OCI-LY3 (cell line): Measurements from ENCODE around the gene MCEMP1.

ENCODE experiments used
- H2AFZ ChIP-seq: fragments of 200-600, 300-600 bp; shearing (Covaris generic); 2 replicates; pipeline ENCODE4 v1.6.0; 2014; ENCODE audit warnings: antibody characterized with exemption, low read depth, low read length
- H3K27ac ChIP-seq: fragments of 200-600, 300-600 bp; sonication (generic); 2 replicates; pipeline ENCODE4 v1.5.1; 2014; ENCODE audit warnings: mild to moderate bottlenecking, low read length, moderate library complexity, mixed read lengths
- H3K27me3 ChIP-seq: fragments of 200-600, 300-600 bp; sonication (generic); 2 replicates; pipeline ENCODE4 v1.6.1; 2014; ENCODE audit warnings: low read depth, low read length, mixed read lengths
- H3K36me3 ChIP-seq: fragments of 200-600, 300-600 bp; sonication (generic); replicated peaks from 2 replicates; pipeline ENCODE3; 2014; ENCODE audit warnings: low read depth, low read length, mixed read lengths
- H3K4me1 ChIP-seq: fragments of 300-600, 200-600 bp; sonication (generic); 2 replicates; pipeline ENCODE4 v1.6.1; 2014; ENCODE audit warnings: low read length, mixed read lengths
- H3K4me2 ChIP-seq: fragments of 200-600, 300-600 bp; sonication (generic); 2 replicates; pipeline ENCODE4 v1.6.1; 2014; ENCODE audit warnings: low read length, mixed read lengths
- H3K4me3 ChIP-seq: fragments of 300-600, 200-600 bp; sonication (generic); 2 replicates; pipeline ENCODE4 v1.5.1; 2014; ENCODE audit warnings: antibody characterized with exemption, mild to moderate bottlenecking, low read length, moderate library complexity
- H3K79me2 ChIP-seq: fragments of 300-600, 200-600 bp; shearing (Covaris generic); 2 replicates; pipeline ENCODE4 v1.6.1; 2014; ENCODE audit warnings: mild to moderate bottlenecking, low read length, mixed read lengths
- H3K9ac ChIP-seq: fragments of 300-600, 200-600 bp; shearing (Covaris generic); 2 replicates; pipeline ENCODE4 v1.6.0; 2014; ENCODE audit warnings: mild to moderate bottlenecking, low read length, moderate library complexity
- H3K9me3 ChIP-seq: fragments of 200-600, 300-600 bp; shearing (Covaris generic); 2 replicates; pipeline ENCODE4 v1.6.1; 2014; ENCODE audit warnings: low read length, mixed read lengths; ENCODE audit not compliant: insufficient read depth
- H4K20me1 ChIP-seq: fragments of 200-600, 300-600 bp; sonication (generic); 2 replicates; pipeline ENCODE4 v1.6.1; 2016; ENCODE audit warnings: low read length, mixed read lengths; ENCODE audit not compliant: insufficient read depth
- EZH2phosphoT487 ChIP-seq: fragments of 200-600 bp; shearing (Covaris generic); IDR thresholded peaks from 2 replicates; pipeline ENCODE4 v1.6.1; 2018; ENCODE audit warnings: antibody characterized with exemption, mixed run types, low read depth
- TF ChIP-seq, protein P1 (sequence below): fragments of 200-600, 300-600 bp; sonication (generic); IDR thresholded peaks from 2 replicates; pipeline ENCODE4 v1.5.1; 2014; ENCODE audit warnings: antibody characterized with exemption, low read length, low read depth

Gene MCEMP1

DNA sequence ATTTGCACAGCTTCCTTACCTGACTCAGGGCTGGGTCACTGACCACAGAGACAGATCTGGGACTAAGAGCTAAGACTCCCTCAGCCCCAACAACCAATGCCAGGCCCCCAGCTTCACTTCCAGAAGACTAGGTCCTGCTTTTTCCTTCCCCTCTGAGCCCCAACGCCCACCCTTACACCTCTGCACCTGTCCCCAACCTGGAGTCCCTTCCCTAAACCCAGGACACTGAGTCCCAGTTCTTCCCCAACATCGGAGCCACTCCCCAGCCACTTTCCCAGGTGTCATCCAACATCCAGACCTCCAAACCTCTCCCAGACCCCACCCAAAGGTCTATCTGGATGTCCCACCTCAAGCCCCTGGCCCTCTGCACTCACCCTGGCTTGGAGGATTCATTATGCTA lies 22.1 kb downstream of the MCEMP1 start:
- H2AFZ ChIP-seq, result no peak overlapping the region
- H4K20me1 ChIP-seq, result no peaks in the 10 kb centered on the region
- no peak overlapping the region for H3K4me2 ChIP-seq
- no peak overlapping the region for H3K27ac ChIP-seq
- peaks cover 45% of the 10 kb centered on the region for H3K4me1 ChIP-seq
- H3K9me3 ChIP-seq, result no peaks in the 10 kb centered on the region
- H3K27me3 ChIP-seq, result peaks cover 59% of the 10 kb centered on the region
- no peaks in the 10 kb centered on the region for H3K36me3 ChIP-seq
- no peak overlapping the region for H3K9ac ChIP-seq
- H3K79me2 ChIP-seq, result no peaks in the 10 kb centered on the region
- no peak for TF ChIP-seq EZH2phosphoT487
- TF ChIP-seq, protein P1, sequence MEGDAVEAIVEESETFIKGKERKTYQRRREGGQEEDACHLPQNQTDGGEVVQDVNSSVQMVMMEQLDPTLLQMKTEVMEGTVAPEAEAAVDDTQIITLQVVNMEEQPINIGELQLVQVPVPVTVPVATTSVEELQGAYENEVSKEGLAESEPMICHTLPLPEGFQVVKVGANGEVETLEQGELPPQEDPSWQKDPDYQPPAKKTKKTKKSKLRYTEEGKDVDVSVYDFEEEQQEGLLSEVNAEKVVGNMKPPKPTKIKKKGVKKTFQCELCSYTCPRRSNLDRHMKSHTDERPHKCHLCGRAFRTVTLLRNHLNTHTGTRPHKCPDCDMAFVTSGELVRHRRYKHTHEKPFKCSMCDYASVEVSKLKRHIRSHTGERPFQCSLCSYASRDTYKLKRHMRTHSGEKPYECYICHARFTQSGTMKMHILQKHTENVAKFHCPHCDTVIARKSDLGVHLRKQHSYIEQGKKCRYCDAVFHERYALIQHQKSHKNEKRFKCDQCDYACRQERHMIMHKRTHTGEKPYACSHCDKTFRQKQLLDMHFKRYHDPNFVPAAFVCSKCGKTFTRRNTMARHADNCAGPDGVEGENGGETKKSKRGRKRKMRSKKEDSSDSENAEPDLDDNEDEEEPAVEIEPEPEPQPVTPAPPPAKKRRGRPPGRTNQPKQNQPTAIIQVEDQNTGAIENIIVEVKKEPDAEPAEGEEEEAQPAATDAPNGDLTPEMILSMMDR, result no peak
- no peak overlapping the region for H3K4me3 ChIP-seq

DNA sequence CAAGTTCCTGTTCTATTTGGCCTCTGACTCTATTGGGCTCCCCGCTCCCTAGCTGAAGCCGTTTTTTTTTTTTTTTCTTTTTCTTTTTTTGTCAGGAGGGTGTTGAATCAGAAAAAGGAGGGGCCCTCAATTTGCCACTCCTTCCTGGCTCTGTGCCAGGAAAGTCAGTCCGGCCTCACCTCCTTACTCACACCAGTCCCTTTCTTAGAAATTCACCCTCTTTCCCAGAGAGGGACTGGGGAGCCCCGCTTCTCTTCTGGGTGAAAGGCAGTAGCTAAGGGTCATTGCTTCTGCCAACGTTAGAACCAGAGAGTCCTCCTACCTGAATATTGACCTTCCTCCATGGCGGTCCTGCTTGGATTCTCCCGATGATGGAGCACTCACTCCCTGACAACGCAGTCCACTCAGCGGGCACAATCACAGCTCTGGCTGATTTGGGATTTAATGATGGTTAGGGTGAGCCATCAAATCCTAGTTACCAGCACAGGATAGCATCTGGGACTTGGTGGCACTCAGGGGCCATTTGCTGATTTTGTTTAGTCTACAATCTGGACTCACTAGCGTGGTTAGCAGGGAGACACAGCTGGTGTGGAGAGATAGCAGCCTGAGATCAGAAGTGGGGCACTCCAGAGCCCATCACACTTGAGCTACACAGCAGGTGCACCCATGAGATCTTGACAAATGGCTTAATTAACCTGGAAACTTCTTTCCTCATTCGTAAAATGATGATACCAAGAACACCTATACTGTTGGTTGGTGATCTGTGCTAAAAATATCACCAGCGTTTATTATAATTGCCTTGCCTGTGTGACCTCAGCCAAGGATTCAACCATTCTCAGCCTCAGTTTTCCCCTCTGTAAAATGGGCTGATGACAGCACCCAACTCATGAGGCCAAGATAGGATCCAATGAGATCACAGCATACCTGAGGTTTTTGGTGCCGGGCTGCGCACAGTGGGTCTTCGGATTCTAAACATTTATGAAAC lies 22.8 kb downstream of the MCEMP1 start:
- Histone ChIP-seq H2AFZ (no peak overlapping the region), H3K4me1 (peaks cover 45% of the 10 kb centered on the region), H3K4me2 (no peak overlapping the region), H3K4me3 (no peak overlapping the region), H3K9me3 (no peaks in the 10 kb centered on the region), H4K20me1 (no peaks in the 10 kb centered on the region), H3K27me3 (peaks cover 66% of the 10 kb centered on the region), H3K9ac (no peak overlapping the region), H3K27ac (no peak overlapping the region), H3K36me3 (no peaks in the 10 kb centered on the region), H3K79me2 (no peaks in the 10 kb centered on the region)
- TF ChIP-seq, protein P1, result no peak
- 0 out of 2 replicates have a peak, but pooled peaks have one; percentile 9 for TF ChIP-seq EZH2phosphoT487

DNA sequence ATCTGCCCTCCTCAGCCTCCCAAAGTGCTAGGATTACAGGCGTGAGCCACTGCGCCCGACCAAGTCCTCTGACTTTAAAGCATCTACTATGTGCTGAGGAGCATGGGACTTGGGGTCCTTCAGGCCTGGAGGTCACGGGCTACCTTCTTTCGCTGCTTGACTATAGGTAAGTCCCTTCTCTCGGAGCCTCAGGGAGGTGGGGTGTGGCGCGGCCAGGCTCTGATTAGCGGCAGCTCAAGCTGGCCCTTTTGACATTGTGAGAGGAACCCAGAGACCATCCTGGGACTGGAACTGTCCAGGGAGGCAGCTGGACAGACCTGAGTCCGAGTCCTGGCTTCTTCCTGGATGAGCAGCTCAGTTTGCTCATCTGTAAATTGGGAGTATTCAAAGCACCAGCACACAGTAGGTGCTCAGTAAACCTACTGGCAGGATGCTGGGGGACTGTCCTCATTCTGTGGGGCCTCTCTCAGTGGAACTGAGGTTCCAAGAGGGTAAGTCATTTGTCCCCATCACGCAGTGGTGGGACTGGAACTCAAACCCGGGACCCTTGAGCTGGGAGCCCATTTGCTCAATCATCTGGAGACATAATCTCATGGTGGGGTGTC lies 24.3 kb downstream of the MCEMP1 start:
- no peak overlapping the region for H3K4me2 ChIP-seq
- TF ChIP-seq EZH2phosphoT487, result no peak
- TF ChIP-seq, protein P1, result no peak
- no peaks in the 10 kb centered on the region for H3K9me3 ChIP-seq
- H3K27ac ChIP-seq, result no peak overlapping the region
- H3K9ac ChIP-seq, result no peak overlapping the region
- H3K4me3 ChIP-seq, result no peak overlapping the region
- no peaks in the 10 kb centered on the region for H4K20me1 ChIP-seq
- H3K4me1 ChIP-seq, result peaks cover 52% of the 10 kb centered on the region
- H3K36me3 ChIP-seq, result no peaks in the 10 kb centered on the region
- no peak overlapping the region for H2AFZ ChIP-seq
- H3K79me2 ChIP-seq, result no peaks in the 10 kb centered on the region
- peaks cover 71% of the 10 kb centered on the region for H3K27me3 ChIP-seq

DNA sequence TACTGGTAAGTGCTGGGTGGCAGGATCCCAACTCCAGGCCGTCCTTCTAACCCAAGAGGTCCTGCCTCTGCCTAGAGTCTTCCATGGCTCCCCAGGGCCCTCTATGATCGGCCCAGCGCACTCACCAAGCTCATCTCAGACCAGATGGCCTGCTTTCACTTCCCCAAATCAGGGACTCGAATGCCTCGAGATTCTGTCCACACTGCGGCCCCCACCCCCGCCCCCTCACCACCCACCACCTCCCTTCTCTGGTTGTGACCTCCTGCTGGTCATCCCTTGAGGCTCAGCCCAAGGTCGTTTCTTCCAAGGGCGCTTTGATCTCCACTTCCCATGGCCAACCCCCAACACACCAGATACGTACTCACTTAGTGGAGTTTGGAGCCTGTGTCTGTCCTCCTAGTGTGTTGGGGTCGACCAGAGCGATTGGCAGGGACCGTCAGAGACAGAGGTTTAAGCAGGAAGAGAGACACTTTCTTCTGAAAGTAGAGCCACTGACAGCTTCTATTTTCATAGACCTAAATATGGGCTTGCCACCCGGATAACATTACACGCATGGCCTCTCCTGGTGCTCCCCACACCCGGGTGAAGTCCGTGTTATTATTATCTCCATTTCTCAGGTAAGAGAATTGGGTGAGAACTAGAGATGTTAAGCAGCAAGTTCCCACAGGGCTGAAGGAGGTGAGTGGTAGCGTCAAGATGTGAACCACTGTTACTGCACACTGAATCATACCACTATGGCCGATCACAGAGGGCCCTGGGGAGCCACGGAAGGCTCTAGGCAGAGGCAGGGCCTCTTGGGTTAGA lies 25.0 kb downstream of the MCEMP1 start, which contains the start of gene FCER2:
Gene FCER2, minus strand, starts transcription at position 478 of the 804 bp plus-strand sequence. CDS start 2,371 bp downstream, outside the sequence.
- H3K9ac ChIP-seq, result peak within 1 kb of the TSS; percentile 1; the same call in 1 of the 2 replicates
- H3K27ac ChIP-seq, result peak within 1 kb of the TSS; percentile 15; the same call in 1 of the 2 replicates
- no peak within 1 kb of the TSS for H2AFZ ChIP-seq
- no peaks in the 10 kb centered on the region for H3K36me3 ChIP-seq
- no peak for TF ChIP-seq EZH2phosphoT487
- TF ChIP-seq, protein P1, result no peak
- H3K4me1 ChIP-seq, result peaks cover 60% of the 10 kb centered on the region
- peak within 1 kb of the TSS; percentile 46 for H3K4me2 ChIP-seq
- no peaks in the 10 kb centered on the region for H4K20me1 ChIP-seq
- peaks cover 75% of the 10 kb centered on the region for H3K27me3 ChIP-seq
- no peaks in the 10 kb centered on the region for H3K9me3 ChIP-seq
- H3K79me2 ChIP-seq, result no peaks in the 10 kb centered on the region
- H3K4me3 ChIP-seq, result peak within 1 kb of the TSS; percentile 24; the same call in 1 of the 2 replicates
